Astrocyte of the hippocampus (primary cell): Measurements from ENCODE around the gene TTLL11.
"Not testable (repeated sequence)": the region's sequence is repeated elsewhere in the genome, so short reads cannot be mapped to it uniquely, and the experiment has no call there.

Source experiments
- DNase-seq: peaks from one replicate; pipeline ENCODE4 v3.0.0; 2011; ENCODE audit warnings: low read depth, low spot score

TTLL11 gene

DNA sequence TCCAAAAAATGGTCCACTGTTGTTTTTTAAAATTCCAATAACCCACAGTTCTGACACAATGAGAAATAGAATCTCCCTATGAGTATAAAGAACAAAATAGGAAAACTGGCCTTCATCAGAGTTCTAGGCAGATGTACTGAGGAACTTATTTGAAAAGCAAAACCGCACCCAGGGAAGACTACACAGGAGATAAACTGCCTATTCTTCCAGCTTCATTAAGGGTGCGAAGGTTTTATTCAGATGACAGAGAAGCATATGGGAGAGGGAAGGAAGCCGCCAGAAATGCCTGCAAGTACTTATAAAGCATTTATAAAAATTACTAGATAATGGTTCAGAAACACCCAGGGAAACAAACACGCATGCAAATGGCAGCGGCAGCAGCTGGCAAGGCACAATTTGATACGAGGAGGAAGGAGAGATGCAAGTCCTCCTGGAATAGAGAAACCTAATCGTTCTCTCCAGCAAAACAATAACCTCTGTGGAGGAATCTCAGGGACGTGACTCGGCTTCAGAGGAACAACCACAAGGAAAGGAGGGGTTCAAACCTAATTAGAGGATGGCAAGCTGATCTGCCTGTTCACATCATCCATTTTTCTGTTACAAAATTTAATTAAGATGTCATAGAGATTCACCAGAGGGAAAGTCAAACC, 9.0 kb downstream of the TTLL11 start:
- no peak for DNase-seq

DNA sequence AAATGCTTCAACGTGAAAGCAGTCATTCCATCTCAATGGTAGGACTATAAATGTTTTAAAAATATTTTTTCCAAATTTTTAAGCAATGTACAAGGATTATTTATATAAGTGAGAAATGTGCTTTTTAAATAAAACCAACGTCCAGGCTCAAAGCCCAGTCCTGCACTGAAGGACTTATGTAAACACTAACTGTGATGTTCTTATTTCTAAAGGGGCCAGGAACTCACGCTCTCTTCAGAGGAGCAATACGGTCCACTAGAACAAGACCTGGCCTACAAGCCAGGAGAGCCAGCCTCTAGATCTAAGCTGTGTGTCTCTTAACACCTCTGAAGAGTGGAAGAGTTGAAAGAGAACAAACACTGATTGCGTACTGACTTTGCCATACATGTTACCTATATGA, 12.1 kb downstream of the TTLL11 start:
- no peak for DNase-seq

DNA sequence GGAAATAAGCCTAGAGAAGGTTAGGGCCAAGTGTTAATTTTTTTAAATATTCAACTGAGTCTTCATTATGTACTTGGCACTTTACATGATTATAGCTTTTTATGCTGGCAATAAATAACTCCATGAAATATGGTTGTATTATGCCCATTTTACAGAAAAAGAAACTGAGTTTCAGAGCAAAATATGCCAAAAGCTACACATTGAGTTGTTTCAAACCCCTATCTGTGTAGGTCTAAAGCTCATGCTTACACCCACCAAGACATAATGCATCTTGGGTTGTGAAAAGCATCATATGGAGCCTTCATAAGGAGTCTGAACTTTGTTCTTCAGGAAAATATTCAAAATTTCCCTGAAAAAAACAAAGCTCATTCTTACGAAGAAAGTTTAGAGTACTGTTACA, 14.6 kb downstream of the TTLL11 start:
- no peak for DNase-seq

DNA sequence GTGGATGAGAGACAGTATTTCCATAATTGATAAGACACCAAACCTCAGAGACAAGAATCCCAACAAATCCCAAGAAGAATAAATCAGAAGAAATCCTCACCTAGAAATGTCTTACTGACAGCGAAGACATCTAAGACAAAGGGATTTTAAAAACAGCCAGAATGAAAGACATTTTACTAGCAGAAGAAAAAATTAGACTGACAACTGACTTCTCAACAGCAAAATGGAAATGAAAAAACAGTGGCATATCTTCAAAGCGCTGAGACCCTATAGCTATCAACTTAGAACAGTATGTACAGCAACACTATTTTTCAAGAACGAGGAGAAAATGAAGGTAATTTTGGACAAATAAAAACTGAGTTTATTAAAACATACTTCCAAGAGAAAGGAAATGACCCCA, 16.3 kb downstream of the TTLL11 start:
- DNase-seq: no peak

DNA sequence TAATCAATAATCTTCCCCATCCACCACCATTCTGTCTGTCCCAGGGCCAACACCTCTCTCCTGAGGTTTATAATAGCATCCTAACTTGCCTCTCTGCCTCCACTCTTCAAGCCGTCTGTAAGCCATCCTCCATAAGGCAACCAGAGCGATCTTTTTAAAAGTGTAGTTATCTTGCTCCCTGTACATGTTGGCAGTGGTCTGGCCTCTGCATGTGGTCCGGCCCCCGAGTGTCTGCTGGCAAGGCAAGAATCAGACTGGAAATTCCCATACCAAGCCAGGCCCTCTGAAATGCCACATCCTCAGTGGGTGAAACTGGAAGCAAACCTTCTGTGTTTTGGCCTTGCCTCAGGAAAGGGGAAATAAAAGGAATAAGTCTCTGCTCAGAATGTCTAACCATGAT, 17.0 kb downstream of the TTLL11 start:
- peak; percentile 10 for DNase-seq

DNA sequence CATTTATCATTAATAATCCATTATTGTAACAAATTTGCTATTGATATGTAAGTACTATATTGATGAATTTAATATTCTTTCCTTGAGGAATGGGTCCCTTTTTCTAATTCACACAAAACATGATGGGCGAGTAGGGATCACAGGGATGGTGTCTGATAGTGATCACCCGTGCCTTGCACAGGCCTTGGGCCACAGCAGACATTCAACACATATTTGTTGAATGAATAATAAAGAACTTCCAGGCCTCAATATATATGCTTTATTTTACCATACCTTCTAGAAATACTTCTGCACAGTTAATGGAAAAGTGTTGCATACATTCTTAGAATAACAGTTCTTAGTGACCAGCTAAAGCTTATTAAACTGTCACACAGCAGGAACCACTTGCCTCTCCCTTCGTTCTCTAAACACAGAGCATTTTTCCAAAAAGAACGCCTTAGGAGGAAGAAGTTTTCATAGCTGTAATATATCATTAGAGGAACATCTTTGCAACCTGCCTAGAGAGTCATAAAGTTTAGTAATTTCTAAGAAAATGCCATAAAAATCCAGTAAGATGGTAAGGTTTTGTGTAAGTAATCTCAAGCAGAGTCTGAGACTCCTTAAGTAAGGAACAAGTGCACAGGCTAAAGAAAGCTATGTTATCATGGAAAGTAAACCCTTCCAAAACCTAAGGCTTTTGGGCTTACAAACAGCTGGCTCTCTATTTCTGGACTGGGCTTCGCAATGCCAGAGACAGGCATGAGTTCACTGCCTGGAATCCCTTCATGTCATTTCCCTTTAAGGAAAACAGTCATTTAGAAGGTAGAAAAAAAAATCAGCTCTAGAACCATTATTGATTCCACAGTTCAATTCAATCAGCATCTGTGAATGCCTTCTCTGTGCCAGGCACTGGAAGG, 17.7 kb downstream of the TTLL11 start:
- no peak for DNase-seq

DNA sequence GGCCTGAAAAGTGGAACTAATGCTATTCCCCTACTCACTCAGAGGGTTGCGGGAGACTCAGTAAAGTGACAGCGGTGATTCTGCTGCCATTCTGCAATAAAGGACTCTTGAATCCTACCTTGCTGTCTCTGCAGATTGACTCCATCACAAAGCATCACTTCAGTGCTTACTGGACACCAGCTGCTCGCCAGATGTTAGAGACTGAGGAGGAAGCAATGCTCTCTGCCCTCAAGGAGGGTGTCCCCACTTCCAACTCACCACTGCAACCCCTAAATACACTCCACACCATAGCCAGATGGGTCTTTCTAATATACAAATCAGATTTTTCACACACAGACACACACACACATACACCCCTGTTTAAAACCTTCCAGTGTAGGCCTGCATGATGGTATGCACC, 21.4 kb downstream of the TTLL11 start:
- DNase-seq: no peak

DNA sequence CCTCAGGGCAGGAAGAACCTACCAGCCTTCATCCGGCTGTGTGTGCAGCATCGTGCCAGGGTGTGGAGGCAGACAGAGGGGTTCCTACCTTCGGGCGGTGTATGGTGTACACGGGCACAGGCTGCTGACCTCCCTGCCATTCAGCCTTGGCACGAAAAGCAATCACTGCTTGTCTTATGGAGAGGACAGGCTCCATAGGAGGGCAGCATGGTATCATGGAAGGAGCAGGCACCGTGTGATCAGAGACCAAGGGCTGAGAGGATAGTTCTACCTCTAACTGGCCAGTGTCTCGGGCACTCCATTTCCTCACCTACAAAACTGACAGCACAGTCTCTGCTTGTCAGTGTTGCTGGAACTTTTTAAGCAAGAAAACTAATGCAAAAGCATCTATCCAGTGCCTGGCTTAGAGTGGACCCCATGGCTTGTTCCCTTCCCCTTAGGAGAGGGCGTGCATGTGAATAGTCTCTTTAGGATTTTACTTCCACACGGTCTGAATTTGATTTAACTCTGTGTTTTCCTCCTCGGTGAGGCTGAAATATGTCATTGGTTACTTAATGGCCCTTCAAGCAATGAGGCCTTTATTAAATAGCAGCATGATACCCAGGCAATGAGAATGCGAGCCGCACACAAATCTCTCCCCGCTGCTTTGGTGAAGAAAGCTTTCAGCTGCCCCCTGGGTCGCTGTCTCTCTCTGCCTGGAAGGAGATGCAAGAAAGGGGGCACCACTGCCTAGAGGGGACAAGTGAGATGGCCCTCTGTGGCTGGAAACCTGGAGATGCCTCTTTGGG, 22.2 kb downstream of the TTLL11 start:
- no peak for DNase-seq

DNA sequence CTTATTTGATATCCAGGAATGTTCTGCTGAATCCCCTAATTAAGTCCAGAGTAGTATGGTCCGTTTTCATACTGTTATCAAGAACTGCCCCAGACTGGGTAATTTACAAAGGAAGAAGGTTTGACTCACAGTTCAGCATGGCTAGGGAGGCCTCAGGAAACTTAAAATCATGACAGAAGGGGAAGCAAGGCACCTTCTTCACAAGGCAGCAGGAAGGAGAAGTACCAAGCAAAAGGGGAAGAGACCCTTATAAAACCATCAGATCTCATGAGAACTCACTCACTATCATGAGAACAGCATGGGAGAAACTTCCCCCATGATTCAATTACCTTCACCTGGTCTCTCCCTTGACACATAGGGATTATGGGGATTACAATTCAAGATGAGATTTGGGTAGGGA, 26.4 kb downstream of the TTLL11 start:
- DNase-seq: not testable (repeated sequence)

DNA sequence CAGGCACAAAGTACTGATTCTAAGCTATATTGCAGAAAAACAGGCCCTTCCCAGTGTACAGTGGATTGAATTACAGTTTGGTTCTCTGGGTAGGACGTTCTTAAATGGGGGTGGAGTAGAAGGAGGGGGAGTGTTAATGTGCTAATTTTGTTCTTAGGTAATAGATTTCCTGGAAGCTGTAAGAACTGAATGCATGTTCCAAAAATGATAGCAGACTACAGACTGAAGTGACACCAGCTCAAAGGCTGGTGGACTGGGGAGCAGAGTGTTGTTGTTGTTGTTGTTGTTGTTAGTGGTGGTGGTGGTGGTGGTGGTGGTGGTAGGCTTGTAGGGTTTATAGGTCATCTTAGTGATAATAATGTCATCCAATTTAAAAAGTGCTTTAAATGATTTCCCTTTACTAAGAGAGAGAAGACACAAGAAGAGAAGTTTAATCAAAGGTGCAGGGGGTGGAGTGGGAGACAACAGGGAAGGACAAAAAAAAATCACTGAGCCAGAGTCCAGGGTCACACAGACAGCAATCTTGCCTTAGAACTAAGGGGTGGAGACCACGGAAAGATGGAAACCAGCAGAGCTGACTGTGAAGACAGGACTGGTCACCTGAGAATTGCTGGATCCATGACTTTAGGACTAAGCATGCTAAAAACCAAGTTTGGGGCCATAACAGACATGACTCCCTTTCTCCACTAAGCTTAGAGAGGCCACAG, 27.0 kb downstream of the TTLL11 start:
- no peak for DNase-seq

DNA sequence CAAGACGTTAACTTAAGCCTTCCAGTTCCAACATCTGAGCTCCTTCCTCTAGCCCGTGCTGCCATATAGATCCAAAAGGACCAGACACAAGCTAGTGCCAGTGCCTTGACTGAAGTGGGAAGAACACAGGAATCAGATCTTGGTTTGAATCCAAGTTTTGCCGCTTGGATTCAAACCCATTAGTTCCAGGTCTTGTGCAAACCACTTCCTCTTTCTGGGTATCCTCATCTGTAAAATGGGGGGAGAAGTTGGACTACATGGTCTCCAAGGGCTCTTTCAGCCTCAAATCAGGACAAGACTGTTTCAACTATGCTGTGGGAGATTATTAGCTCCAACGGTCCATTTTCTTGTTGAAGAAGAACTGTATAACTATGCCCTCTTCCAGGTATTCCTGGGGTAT, 32.6 kb downstream of the TTLL11 start:
- no peak for DNase-seq

DNA sequence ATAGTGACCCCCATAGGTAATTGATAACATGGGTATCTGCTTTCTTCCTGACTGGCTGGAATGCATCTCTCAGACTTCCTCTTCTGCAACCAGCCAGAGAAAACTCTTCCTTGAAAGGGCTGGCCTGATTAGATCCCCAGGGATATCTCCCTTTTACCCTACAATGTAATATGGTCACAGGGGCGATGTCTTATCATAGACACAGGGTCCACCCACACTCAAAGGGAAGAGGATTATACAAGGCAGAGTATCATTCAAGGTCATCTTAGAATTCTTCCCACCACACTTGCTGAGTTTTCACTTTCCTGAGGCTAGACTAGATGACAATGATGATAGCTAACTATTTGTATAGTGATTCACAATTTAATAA, 33.2 kb downstream of the TTLL11 start:
- no peak for DNase-seq

DNA sequence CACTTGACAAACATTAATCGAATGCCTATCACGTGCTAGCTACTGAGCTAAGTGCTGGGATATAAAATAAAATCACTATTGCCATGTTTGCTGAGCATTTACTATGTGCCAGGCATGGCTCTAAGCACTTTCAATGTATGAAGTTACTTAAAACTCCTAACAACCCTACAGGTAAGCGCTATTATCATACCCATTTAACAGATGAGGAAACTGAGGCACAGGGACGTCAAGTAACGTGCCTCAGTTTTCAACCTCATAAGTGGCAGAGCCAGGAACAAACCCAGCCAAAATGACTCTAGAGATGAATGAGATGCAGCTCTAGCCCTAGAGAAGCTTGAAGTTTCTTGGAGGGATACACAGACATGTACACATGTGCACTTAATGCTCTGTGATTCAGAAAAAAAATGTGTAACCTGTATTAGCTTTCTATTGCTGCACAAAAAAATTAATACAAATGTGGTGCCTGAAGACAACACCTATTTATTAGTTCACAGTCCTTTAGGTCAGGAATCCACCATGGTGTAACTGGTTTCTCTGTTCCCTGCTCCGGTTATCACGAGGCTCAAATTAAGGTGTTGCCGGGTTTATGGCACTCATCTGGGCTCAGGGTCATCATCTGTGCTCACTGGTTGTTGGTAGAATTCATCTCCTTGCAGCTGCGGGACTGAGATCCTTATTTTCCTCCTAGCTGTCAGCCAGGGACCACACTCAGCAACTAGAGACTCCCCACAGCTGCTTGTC, 33.7 kb downstream of the TTLL11 start:
- no peak for DNase-seq

DNA sequence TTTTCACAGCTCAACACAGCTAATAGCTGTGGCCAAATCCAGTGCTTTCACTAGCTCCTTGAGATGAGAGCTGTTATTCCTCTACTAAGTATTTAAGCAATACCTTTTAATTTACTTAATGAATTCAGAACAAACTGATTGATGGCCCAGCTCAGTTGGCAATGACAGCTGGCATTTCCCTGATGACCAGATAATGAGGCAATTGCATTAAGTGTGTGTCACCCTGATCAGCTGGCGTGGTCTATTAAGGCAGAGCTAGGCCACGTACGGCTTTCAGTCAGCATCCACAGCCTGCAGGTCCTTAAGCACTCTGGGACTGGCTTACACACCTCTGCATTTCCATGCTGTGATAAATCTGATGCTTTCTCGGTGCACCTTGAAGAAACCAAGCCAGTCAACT, 34.4 kb downstream of the TTLL11 start:
- DNase-seq: no peak

DNA sequence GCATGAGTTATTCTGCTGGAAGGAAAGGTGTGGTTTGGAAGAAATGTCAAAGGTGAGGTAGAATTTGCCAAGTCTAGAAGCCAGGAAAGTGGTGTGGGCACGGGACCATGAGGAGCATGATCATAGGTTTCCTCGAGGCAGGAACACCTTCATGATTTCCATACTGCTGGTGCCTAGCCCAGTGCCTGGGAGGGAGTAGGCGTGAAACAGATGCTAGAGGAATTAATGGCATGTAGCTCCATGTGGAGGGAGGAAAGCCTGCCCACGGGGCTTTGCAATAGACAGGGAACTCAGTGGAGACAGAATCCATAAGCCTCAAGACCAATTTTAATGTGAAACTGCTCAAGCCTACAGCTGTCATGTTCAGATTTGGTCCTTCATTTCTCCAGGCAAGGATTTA, 35.1 kb downstream of the TTLL11 start:
- no peak for DNase-seq

DNA sequence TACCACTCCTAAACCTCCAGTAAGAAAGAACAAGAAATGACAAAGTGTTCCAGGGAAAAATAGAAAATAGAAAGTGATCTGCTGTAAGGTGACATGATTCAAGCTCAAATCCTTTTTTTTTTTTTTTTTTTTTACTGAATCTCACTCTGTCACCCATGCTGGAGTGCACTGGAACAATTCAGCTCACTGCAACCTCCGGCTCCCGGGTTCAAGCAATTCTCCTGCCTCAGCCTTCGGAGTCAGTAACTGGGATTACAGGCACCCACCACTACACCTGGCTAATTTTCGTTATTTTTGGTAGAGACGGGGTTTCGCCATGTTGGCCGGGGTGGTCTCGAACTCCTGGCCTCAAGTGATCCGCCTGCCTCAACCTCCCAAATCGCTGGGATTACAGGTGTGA, 35.9 kb downstream of the TTLL11 start:
- no peak for DNase-seq

DNA sequence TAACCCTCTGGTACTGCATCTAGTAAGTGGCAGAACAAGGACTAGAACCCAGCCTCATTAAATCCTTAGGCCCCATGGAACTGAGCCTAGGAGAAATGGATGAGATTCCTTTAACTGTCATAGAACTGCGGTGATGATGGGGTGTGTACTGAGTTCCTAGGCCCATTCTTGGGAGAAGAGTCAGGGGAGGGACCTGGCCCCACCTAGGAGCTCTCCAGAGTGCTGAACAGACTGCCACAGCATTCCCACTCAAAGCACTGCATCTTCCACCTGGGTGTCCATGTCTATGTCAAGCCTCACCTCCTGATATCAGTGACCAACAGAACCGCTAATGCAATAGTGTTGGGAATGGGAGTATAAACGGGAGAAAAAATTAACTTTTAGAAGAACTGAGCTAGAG, 36.6 kb downstream of the TTLL11 start:
- peak; percentile 51 for DNase-seq

DNA sequence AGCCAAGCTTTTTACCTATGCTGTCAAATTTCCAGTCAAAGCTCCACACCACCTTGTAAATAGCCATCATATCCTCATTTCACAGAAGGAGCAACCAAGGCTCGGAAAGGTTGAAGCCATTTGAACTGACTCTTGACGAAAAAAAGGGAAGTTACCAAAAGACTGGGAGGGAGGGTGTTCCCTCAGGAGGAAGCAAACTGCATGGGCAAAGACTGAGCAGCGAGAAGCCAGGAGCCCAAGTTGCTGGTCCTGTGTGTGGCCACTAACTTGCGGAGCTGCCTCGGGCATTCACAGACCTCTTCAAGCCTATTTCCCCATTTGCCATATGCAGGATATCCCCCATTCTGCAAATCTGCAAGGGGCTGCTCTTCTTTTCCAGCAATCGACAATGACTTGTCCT, 37.4 kb downstream of the TTLL11 start:
- no peak for DNase-seq

DNA sequence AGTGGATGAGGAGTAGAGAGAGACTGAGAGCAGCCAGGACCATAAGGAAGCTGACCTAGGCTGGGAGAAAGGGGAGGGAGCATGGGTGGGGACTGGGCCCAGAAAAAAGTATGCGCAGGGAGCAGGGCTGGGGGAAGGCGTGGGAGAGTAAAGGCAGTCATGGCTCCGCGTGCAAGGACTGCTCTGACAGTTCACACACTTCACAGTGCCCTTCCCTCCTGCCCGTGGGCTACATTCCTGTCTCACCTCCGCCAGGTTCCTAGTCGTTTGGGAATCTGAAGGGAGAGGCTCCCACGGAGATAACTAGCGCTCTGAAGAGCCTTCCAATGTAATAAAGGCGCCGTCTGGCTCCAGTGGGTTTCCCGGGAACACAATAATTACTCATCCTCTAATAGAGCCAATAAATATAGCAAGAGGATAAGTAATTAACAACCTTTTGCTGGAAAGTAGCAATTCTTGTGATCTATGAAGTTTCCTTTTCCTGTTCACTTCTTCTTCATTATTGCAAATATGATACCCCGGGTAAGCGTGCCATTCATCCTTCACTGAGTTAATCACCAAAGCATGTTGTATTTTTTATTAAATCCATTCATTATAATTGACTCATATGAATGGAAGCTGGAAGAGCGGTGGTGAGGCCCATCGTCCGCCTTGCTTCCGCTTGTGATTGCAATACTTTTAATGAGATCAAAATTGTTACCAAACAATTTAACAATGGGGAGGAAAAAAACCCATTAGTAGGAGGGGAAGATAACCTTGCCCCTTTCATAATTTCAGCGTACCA, 39.3 kb downstream of the TTLL11 start:
- DNase-seq: peak; percentile 58

DNA sequence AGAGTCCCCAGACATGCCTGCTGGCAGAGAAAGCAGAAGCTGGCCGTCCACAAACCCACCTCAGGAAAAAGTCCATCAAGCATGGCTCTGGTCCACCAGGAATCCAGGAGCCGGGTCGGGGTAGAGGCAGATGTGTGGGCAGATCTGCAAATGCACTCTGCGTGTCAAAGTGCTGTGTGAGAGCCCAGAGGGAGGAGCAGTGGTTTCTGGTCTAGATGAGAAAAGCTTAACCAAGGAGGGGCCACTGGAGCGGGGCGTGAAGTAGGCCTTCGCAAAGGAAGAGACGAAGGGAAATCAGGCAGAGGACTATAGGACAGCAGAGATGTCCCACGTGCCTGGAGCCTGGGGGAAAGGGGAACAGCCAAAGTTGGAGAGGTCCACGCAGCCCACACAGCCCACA, 40.0 kb downstream of the TTLL11 start:
- DNase-seq: no peak
